Caki2 (cell line): ENCODE data around the gene SS18L1. TPM values are rescaled to one million over a fixed set of nuclear protein-coding genes. Genes with fewer than 3 reads are reported as not detected.

ENCODE experiments used
- DNase-seq: peaks from one replicate; pipeline ENCODE4 v3.0.0-alpha.2; 2015; ENCODE audit warnings: low read depth
- in situ Hi-C: cut with HindIII; loops from 2 replicates; pipeline ENCODE4 v1.10.0; 2016; ENCODE audit warnings: low sequenced_read_pairs, low pct_unique_long_range_greater_than_20kb, mixed read lengths
- total RNA-seq: library from RNA; depleted of rRNA; stranded (reverse); fragments of >200 nt; shearing (Covaris generic); gene quantifications from 2 replicates; pipeline ENCODE4 v1.2.3, GENCODE V29; 2014; ENCODE audit warnings: low replicate concordance

The SS18L1 gene
- total RNA-seq, 1 experiment from 2014 or later, result 8.2 TPM

GRCh38 chr20:62197801-62198200 is 54.2 kb downstream of the SS18L1 start:
- DNase-seq, result no peak
- in situ Hi-C loops, result no loop called here

GRCh38 chr20:62198496-62198895 is 54.9 kb downstream of the SS18L1 start:
- in situ Hi-C loops, result no loop called here
- DNase-seq, result no peak

GRCh38 chr20:62198931-62199330 is 55.4 kb downstream of the SS18L1 start:
- DNase-seq, result no peak
- in situ Hi-C loops, result no loop called here

GRCh38 chr20:62200491-62201172 is 57.1 kb downstream of the SS18L1 start:
- no peak for DNase-seq
- in situ Hi-C loops, result no loop called here

- no peak for DNase-seq
- in situ Hi-C loops, result no loop called here
Observed at GRCh38 chr20:62201173-62202082, 57.9 kb downstream of the SS18L1 start.

- in situ Hi-C loops, result no loop called here
- DNase-seq, result no peak
Observed at GRCh38 chr20:62202083-62202395, 58.5 kb downstream of the SS18L1 start.

GRCh38 chr20:62202676-62203377 is 59.3 kb downstream of the SS18L1 start:
- DNase-seq, result no peak
- in situ Hi-C loops, result no loop called here

- in situ Hi-C loops, result no loop called here
- no peak for DNase-seq
Observed at GRCh38 chr20:62203378-62204030, 59.9 kb downstream of the SS18L1 start.

- no peak for DNase-seq
- in situ Hi-C loops, result no loop called here
Observed at GRCh38 chr20:62205618-62206387, 62.2 kb downstream of the SS18L1 start.

GRCh38 chr20:62206388-62206775 is 62.8 kb downstream of the SS18L1 start:
- no peak for DNase-seq
- in situ Hi-C loops, result no loop called here

GRCh38 chr20:62208061-62208794 is 64.7 kb downstream of the SS18L1 start:
- in situ Hi-C loops, result no loop called here

GRCh38 chr20:62208795-62209755 is 65.5 kb downstream of the SS18L1 start:
- in situ Hi-C loops, result no loop called here

More at GRCh38 chr20:62208061-62208794, 64.7 kb downstream of the SS18L1 start:
- no peak for DNase-seq

GRCh38 chr20:62209850-62210495 is 66.4 kb downstream of the SS18L1 start:
- in situ Hi-C loops, result no loop called here
- DNase-seq, result no peak

More at GRCh38 chr20:62208795-62209755, 65.5 kb downstream of the SS18L1 start:
- no peak for DNase-seq

GRCh38 chr20:62210496-62210855 is 66.9 kb downstream of the SS18L1 start:
- in situ Hi-C loops, result no loop called here
- DNase-seq, result no peak

- DNase-seq, result no peak
- in situ Hi-C loops, result no loop called here
Observed at GRCh38 chr20:62211216-62211615, 67.6 kb downstream of the SS18L1 start.

- DNase-seq, result no peak
- in situ Hi-C loops, result no loop called here
Observed at GRCh38 chr20:62211769-62212288, 68.3 kb downstream of the SS18L1 start.
